ELR (cell line): ENCODE data around the gene GABRG3.

Experiments
- DNase-seq: peaks from one replicate; pipeline ENCODE4 v3.0.0-alpha.2; 2015; ENCODE audit warnings: low read depth

GABRG3 gene

GRCh38 chr15:27065151-27065550 is 94.2 kb downstream of the GABRG3 start:
- no peak for DNase-seq

DNA sequence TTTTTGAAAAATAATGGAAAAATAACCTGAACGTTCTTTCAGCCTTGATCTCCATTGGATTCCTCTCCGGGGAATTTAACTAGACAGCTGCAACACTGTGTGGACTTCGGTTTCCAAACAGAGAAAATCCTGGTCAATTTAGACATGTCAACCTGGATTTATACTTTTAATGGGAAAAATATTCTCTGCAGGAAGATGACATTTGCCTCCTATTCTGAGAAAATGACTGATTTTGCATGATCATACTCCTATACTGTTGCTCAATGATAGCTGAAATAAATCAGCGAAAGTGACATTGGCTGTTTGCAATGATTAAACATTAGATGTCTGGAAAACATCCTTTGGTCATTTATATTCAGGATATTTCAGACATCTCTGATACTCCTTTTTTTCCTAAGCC is 94.8 kb downstream of the GABRG3 start:
- no peak for DNase-seq

DNA sequence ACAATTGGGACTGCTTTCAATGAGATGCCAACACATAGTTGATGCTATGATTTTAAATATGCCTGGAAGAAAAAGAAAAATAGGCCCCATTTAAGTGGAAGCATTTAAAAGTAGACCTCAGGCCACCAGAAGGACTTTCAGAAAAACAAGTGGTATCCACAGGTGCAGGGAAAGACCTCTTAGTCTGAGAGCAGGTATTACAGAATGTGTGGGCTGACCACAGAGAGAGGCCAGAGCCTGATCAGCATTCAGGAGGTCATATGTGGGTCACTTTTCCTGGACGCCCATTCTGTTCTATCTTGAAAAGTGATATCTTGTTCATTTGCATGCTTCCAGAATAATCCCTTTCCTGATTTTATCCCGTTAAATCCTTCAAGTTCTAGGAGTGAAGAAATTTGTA is 95.5 kb downstream of the GABRG3 start:
- DNase-seq = no peak

GRCh38 chr15:27067175-27067574 is 96.2 kb downstream of the GABRG3 start:
- DNase-seq = no peak

GRCh38 chr15:27070841-27071240 is 99.9 kb downstream of the GABRG3 start:
- DNase-seq = no peak

- DNase-seq = no peak
Observed at GRCh38 chr15:27074179-27074578, 103.2 kb downstream of the GABRG3 start.

DNA sequence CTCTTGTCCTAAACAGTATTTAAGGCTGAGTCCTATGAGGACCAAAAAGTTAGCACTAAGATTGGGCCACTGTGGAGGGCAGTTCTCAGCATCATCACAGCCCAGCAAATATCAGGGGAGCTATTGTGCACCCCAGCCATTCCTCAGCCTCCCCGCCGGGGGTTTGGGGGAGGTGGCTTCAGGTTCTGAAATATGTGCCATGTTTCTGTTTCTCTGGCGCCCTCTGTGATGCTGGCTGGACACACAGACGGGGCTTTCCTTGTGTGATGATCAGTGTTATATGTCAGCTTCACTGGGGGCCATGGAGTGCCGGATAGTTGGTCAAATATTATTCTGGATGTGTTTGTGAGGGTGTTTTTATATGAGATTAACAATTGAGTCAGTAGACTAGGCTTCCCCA is 106.8 kb downstream of the GABRG3 start:
- no peak for DNase-seq

GRCh38 chr15:27081676-27082418 is 110.9 kb downstream of the GABRG3 start:
- no peak for DNase-seq

DNA sequence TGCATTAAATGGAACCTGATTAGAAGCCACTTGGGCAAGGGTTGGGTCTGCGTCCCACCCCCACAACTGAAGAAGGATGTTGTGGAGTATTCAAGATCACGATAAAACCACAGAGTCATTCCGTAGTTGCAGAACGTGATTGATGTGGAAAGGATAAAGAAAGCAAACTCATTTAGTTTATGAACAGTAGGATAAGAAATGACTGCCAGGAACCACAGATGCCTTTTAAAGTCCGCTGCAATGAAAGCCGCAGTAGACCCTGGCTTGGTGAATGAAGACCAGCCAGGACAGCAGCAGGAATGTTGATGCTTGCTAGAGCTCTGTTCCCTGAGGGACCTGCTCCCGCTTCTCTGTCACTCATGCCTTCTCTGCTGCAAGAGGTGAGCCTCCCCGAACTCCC is 111.5 kb downstream of the GABRG3 start:
- DNase-seq = no peak

DNA sequence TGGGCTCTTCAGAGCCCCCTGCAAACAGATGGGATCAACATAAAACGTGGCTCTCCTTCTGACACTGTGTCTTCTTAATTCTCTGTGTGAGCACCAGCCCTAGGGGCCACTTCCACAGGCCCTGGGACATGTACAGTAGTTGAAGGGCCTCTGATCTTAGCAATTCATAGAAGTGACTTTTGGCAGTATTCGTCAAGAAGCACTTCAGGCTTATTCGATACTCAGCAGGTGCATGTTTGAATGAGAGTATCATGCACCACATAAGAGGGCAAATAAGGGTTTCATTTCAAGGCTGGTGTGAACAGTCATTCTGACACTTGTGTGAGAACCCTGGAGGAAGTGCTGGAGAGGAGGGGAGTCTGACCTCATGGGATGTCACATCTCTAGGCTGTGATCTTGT is 113.9 kb downstream of the GABRG3 start:
- no peak for DNase-seq

GRCh38 chr15:27086149-27086548 is 115.2 kb downstream of the GABRG3 start:
- DNase-seq = no peak

DNA sequence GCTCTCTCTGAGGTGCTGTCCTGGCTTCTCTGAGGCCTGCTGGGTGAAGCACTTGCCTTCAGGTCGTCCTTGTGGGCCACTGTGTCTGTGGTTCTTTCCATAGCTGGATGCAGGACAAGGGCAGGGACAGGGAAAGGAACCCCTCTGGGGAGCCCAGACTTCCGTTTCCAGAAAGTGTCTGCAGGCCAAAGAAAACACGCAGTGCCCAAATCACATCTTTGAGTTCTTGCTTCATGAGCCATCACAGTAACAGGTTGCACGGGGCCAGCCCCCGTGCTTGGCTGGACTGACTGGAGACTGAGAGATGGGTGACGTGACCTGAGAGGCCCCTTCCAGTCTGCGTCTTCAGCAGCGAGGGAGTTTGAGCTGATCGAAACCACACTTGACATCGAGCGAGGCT is 115.8 kb downstream of the GABRG3 start:
- no peak for DNase-seq

GRCh38 chr15:27087651-27088583 is 116.9 kb downstream of the GABRG3 start:
- no peak for DNase-seq

DNA sequence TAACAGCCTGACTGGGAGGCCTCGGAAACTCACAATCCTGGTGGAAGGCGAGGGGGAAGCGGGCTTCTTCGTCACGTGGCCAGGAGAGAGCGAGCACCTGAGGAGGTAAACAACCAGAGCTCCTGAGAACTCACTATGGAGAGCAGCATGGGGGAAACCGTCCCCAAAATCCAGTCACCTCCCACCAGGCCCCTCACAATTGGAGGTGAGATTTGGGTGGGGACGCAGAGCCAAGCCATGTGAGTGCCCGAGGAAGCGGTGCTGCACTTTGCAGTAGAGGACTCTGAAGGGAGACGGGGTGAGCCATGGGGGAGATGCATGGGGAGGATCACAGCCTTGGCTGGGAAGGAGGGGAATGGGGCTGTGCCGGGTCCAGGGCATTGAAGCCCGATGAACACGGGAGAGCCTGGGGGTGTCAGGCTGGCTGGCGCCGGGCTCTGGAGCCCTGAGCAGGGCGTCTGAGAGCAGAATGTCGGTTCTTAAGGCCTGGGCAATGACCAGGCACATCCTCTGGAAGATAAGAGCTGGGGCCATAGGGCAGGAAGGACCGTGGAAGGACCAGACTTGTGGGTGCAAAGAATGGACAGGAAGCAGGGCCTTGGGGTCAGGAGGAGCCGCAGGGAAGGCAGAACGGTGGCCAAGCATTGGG is 117.7 kb downstream of the GABRG3 start:
- DNase-seq = no peak

- DNase-seq = no peak
Observed at GRCh38 chr15:27089233-27089586, 118.2 kb downstream of the GABRG3 start.

DNA sequence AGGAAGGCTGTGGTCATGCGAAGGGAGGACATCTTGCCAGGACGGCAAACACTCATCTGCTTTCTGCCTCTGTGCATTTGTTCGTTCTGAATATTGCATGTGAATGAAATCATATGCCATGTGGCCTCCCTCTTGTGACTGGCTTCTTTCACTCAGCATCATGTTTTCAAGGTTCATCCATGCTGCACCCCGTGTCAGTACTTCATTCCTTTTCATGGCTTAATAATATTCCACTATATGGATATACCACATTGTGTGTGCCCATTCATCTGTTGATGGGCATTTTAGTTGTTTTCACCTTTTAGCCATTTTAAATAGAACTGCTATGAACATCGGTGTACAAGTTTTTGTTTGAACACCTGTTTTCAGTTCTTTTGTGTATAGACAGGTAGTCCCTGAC is 118.7 kb downstream of the GABRG3 start:
- no peak for DNase-seq

DNA sequence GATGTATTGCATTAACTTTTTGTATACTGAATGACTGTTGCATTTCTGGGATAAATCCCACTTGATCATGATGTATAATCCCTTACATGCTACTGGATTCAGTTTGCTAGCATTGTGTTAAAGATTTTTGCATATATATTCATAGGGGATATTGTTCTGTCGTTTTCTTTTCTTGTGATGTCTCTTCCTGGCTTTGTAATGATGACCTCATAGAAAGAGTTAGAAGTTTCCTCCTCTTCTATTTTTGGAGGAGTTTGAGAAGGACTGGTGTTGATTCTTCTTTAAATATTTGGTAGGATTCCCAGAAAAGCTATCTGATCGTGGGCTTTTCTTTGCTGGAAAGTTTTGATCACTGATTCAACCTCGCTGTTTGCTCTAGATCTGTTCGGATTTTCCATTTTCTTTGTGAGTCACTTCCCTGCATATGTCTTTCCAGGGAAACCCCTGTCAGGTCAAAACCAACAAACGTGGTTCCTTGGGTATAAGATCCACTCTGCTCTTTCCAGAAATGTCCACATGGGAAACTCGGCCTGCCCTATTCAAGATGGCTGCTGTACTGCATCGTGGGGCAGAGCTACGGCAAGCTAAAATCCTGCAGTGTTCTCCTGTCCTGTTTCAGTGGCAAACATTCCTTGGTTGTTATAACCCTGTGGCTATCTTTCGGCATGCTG is 120.4 kb downstream of the GABRG3 start:
- no peak for DNase-seq

- no peak for DNase-seq
Observed at GRCh38 chr15:27092390-27092789, 121.4 kb downstream of the GABRG3 start.

DNA sequence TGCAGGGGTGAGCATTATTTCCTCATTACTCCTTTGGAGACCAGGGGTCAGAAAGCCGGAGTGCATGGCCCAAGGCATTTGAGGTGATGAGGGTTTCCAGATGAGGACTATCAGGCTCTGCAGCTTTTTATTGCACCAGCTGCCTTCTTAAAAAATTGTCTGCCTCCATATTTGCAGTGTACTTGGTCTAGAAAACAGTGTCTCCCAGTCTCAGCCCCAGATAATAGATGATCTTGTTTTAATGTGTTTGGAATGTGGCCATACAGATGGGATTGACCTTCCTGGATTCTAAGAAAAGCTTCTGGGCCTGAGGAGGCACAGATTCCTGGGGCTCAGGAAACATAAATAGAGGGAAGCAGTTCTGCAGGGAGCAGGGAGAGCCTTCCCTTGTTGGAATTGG is 123.3 kb downstream of the GABRG3 start:
- DNase-seq = no peak

DNA sequence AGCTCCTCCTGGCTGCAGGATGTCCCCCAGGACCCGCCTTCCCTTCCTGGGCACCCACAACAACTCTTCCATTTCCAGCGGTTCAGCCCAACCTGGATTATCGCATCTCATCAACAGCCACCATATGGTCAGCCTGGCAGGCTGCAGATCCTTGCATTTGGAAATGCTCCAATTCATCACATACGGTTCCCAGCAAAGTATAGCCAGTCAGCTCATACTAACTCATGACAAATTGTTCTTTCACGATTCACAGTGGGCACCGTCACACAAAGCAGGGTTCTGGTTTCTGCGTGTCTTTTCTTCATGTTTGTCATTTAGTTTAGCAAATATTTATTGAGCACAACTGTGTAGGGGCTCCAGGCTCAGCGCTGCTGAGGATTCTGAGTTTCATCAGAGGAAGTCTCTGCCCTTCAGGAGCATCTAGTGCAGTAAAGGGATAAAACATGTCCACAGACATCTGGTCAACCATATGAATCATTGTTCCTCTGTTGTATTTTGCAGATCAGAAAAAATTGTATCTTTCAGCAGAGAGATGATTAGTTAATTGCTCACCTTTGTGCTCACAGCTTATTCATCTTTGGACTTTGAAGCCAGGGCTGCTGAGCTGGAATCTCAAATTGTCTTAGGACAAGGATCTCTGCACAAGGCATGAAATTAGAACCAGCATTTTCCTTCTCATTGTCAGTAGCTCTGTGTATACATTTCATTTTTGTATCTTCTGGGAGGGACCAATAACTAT is 125.1 kb downstream of the GABRG3 start:
- DNase-seq = no peak

DNA sequence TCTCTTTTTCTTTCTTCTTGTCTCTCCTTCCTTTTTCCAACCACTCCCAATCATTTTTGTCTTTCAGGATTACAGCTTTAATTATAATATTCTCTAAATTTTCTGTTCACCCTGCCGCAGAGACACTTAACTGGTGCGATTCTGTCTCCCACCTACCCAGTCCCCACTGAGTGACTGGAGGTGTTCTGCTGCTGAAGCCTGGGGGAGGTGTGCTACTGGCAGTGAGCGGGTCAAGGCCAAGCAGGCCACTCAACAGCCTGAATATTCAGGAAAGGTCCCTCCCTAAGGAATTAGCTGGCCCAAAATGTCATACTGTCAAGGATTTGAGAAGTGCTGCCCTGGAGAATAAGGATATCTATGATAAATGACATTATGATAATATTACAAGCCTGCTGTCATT is 126.5 kb downstream of the GABRG3 start:
- no peak for DNase-seq

- no peak for DNase-seq
Observed at GRCh38 chr15:27101982-27102381, 131.0 kb downstream of the GABRG3 start.
